ENCODE results near the gene ZNHIT2.
A peak's percentile ranks its signal among the peaks of the same experiment; 100 is the strongest.

Gene ZNHIT2

DNA sequence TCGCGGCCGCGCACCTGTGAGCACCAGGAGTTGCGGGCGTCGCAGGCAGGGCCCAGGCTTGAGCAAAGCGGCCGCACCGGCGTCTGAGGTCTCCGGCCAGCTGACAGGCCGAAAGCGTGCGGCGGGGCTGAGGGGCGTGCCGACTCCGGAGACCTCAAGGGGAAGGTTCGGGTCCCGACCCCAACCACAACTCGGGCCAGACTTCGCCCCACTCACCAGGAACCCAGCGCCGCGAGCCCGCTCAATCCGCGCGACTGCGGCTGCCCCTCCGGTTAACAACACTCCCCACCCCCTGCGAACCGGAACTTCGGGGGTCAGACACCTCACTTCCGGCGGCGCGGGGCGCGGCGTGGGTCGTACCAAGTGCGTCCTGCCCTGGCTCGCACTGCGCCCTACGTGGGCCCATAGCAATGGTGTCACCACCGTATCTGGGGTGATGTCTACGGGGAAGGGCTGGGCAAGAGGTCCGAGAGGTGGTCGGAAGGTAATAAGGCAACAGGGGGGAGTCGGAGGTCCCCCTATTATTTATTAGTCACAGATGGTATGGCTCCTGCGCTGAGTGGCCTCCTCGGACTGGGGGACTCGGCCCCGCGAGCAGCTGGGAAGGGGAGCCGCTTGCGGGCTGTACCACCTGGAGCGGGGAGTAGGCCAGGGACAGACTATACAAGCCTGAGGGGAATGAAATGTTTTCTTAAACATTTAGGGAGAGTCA lies 16.9 kb upstream of the ZNHIT2 start, which contains the start of gene SYVN1:
SYVN1 (minus strand) TSS at position 280 of the 712 bp plus-strand sequence. CDS start 918 bp downstream, outside the sequence.
- peak within 1 kb of the TSS; percentile 78 for H3K4me3 ChIP-seq (ENCODE audit: low read depth, low read length)
- TF ChIP-seq, protein P1, sequence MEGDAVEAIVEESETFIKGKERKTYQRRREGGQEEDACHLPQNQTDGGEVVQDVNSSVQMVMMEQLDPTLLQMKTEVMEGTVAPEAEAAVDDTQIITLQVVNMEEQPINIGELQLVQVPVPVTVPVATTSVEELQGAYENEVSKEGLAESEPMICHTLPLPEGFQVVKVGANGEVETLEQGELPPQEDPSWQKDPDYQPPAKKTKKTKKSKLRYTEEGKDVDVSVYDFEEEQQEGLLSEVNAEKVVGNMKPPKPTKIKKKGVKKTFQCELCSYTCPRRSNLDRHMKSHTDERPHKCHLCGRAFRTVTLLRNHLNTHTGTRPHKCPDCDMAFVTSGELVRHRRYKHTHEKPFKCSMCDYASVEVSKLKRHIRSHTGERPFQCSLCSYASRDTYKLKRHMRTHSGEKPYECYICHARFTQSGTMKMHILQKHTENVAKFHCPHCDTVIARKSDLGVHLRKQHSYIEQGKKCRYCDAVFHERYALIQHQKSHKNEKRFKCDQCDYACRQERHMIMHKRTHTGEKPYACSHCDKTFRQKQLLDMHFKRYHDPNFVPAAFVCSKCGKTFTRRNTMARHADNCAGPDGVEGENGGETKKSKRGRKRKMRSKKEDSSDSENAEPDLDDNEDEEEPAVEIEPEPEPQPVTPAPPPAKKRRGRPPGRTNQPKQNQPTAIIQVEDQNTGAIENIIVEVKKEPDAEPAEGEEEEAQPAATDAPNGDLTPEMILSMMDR (IDR thresholded peaks at IDR 0.05; ENCODE audit: low read depth, low read length, missing control alignments), result no peak
- in situ Hi-C loops (cut with HindIII; ENCODE audit: low sequenced_read_pairs), result no loop called here
- peak; percentile 60 for DNase-seq (ENCODE audit: low read depth)

DNA sequence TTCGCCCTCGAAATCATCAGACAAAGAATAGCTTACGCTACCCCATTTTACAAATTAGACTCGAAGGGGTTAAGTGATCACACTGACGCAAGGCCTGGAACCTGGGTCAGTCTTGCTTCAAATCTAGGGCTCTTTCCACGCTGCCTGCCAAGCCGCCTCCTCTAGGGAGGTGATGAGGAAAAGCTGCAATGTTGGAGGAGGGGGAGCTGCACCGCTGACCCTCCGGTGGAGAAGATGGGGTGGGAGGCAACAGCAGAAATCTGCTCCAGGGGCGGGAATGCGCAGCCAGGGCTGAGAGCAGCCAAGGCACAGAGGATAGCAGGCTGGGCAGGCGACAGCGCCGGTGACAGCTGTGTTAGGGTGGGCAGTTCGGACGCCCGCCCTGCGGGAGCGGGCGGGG lies 16.2 kb upstream of the ZNHIT2 start:
- TF ChIP-seq, protein P1 (IDR thresholded peaks at IDR 0.05; ENCODE audit: low read depth, low read length, missing control alignments), result no peak
- in situ Hi-C loops (cut with HindIII; ENCODE audit: low sequenced_read_pairs), result no loop called here
- DNase-seq (ENCODE audit: low read depth), result no peak
- peak overlapping the region; percentile 78 for H3K4me3 ChIP-seq (ENCODE audit: low read depth, low read length)

DNA sequence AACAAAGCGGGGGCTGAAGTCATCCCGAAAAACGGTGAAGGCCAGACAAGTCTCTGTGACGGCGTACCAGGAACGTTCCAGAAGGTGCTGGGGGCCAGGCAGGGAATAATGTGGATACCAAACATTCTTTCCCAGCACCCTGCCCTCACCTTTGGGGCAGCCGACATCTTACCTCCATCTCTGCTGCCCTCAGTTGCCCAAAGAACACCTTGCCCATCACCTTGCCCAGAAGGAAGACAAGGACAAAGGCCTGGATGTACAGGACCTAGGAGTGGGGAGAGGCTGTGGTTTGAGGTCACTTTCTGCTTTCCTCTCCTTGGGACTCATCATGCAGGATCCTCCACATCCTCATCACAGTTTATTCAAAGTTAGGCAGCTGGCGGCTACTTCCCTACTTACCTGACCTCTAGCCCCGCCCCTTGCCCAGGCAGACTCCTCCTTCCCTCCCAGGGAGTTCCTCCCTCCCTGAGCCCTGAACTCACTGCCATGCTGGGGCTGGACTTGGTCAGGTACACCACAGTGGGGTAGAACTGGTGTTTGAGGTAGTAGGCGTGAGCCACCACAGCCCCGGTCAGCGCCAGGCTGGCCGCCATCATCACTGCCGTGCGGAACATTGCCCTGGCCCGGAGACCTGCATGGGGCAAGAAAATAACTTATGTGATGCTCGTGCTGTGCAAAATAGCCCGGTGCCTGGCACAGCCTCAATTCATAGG lies 15.6 kb upstream of the ZNHIT2 start:
- in situ Hi-C loops (cut with HindIII; ENCODE audit: low sequenced_read_pairs), result no loop called here
- peak overlapping the region; percentile 78 for H3K4me3 ChIP-seq (ENCODE audit: low read depth, low read length)
- TF ChIP-seq, protein P1 (IDR thresholded peaks at IDR 0.05; ENCODE audit: low read depth, low read length, missing control alignments), result no peak
- no peak for DNase-seq (ENCODE audit: low read depth)

DNA sequence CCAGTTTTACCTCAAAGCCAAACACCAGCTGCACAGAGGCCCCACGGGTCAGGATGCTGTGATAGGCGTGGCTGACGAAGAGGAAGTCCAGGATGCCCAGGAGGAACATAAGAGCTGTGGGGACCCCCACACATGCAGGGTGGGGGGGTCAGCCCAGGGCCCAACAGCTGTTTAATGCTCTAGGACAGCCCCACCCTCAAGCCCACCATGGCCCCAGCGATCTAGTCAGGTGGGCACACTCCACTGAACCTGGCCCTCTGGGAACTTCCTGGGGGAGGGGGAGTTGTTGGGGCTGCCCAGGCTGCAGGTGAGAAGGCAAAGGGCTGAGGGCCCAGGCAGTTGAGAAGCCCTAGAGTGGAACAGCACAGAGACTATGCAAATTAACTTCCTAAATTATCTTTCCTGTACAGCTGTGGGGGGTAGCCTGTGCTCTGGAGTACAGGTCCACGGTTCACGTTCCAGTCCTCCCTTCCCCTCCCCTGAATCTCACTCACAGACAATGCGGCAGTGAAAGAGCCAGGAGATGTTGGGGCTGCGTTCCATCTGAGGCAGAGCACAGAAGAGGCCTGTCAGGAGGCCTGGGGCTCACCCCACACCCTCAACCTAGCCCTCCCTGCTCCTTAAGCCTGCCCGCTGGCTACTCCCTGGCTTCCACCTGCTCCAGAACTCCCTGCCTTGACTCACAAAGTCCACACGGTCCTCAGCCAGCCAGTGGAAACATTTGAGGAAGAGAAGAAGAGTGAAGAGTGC lies 14.9 kb upstream of the ZNHIT2 start:
- TF ChIP-seq, protein P1 (IDR thresholded peaks at IDR 0.05; ENCODE audit: low read depth, low read length, missing control alignments), result no peak
- H3K4me3 ChIP-seq (ENCODE audit: low read depth, low read length), result peak overlapping the region; percentile 78
- no peak for DNase-seq (ENCODE audit: low read depth)
- in situ Hi-C loops (cut with HindIII; ENCODE audit: low sequenced_read_pairs), result no loop called here

DNA sequence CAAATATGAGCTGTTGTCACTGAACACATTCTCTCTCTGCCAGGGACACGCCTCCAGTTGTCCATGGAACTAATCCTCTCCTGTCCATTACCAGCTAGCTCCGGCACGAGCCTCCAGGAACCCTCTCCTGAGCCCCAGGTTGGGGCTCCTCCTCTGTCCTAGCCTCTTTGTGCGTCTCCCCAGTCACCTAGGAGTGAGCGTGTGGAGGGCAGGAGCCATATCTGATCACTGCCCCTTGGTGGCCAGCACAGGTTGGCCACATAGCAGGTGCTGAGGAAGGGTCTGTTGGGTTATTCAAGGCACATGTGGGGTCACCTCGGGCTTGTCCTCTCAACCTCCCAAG lies 14.4 kb upstream of the ZNHIT2 start:
- no peak for DNase-seq (ENCODE audit: low read depth)
- in situ Hi-C loops (cut with HindIII; ENCODE audit: low sequenced_read_pairs), result no loop called here
- no peak overlapping the region for H3K4me3 ChIP-seq (ENCODE audit: low read depth, low read length)
- TF ChIP-seq, protein P1 (IDR thresholded peaks at IDR 0.05; ENCODE audit: low read depth, low read length, missing control alignments), result no peak

DNA sequence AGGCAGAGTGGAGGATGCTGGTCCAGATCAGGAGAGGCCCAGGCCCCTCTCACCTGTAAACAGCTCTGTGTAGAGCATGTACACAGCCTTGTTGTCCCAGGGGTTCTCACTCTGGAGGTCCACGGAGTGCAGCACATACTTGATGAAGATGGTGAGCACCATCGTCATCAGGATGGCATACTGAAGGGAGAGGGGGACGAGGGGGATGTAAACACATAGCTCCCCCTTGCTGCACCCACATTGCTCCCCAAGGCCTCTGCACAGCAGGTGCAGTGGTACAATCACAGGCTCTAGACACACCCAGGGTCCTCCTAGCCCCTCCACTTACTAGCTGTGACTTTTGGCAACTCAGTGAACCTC lies 13.9 kb upstream of the ZNHIT2 start:
- TF ChIP-seq, protein P1 (IDR thresholded peaks at IDR 0.05; ENCODE audit: low read depth, low read length, missing control alignments), result no peak
- H3K4me3 ChIP-seq (ENCODE audit: low read depth, low read length), result no peak overlapping the region
- no peak for DNase-seq (ENCODE audit: low read depth)
- in situ Hi-C loops (cut with HindIII; ENCODE audit: low sequenced_read_pairs), result no loop called here

All from astrocyte of the cerebellum (primary cell).